Endothelial cell of umbilical vein (primary cell): Measurements from ENCODE around the gene TOX2.

Experiments used
- EZH2 ChIP-seq: IDR thresholded peaks from 2 replicates; pipeline ENCODE4 v1.6.1; 2012; ENCODE audit warnings: borderline replicate concordance, low read depth, mild to moderate bottlenecking, moderate library complexity, low read length, inconsistent platforms; ENCODE audit not compliant: severe bottlenecking
- MYC ChIP-seq: IDR thresholded peaks from one replicate; pipeline ENCODE4 v1.6.1; 2011; ENCODE audit warnings: mild to moderate bottlenecking, low read depth, low read length
- POLR2A ChIP-seq: IDR thresholded peaks from 2 replicates; pipeline ENCODE4 v1.6.1; 2012; ENCODE audit warnings: low read depth, mild to moderate bottlenecking, control low read depth, low read length
- TF ChIP-seq, protein P1 (sequence below), 2 donors: IDR thresholded peaks; 1 replicate in 1 of 2; 2 replicates in 1 of 2; pipeline ENCODE4 v1.5.1; 2011; ENCODE audit warnings: low read length in 2 of 2, mild to moderate bottlenecking in 2 of 2, moderate library complexity in 2 of 2, control low read depth in 1 of 2, inconsistent platforms in 1 of 2, low read depth in 1 of 2; ENCODE audit not compliant: insufficient read depth in 1 of 2; ENCODE audit errors: extremely low read depth in 1 of 2

DNA sequence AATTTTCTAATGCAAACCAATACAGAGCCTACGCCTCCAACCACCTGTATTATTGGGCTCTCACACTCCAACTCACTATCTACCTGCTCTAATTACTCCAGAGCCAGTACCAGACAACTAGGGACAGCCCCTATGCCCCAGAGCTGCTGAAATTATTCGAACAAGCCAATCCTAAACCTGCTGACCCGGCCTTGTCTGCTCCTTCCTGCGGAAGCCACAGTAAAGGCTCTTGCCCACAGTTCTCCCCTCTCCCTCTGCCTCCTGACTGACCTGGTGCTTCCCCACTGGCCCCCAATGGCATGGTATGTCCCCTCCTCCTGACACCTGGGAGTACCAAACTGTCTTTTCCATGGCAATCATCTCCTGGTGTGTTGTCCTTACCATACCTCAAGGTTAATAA lies 4.1 kb upstream of the TOX2 start:
- TF ChIP-seq, protein P1, sequence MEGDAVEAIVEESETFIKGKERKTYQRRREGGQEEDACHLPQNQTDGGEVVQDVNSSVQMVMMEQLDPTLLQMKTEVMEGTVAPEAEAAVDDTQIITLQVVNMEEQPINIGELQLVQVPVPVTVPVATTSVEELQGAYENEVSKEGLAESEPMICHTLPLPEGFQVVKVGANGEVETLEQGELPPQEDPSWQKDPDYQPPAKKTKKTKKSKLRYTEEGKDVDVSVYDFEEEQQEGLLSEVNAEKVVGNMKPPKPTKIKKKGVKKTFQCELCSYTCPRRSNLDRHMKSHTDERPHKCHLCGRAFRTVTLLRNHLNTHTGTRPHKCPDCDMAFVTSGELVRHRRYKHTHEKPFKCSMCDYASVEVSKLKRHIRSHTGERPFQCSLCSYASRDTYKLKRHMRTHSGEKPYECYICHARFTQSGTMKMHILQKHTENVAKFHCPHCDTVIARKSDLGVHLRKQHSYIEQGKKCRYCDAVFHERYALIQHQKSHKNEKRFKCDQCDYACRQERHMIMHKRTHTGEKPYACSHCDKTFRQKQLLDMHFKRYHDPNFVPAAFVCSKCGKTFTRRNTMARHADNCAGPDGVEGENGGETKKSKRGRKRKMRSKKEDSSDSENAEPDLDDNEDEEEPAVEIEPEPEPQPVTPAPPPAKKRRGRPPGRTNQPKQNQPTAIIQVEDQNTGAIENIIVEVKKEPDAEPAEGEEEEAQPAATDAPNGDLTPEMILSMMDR (IDR thresholded peaks at IDR 0.05; ENCODE audit: extremely low read depth in 1 of 2, insufficient read depth in 1 of 2, low read depth in 1 of 2, low read length in 2 of 2): no peak
- TF ChIP-seq EZH2 (no peak), POLR2A (no peak), MYC (no peak)
